Spinal cord (tissue), 10 donors: ENCODE measurements around the gene NIPSNAP3A. TPM values are rescaled to one million over a fixed set of nuclear protein-coding genes. Genes with fewer than 3 reads are reported as not detected.
"Not testable (repeated sequence)": the region's sequence is repeated elsewhere in the genome, so short reads cannot be mapped to it uniquely, and the experiment has no call there.

Experiments
- DNase-seq, 6 donors: peaks; one replicate each; pipeline versions ENCODE4 v3.0.0 to v3.0.0-alpha.2; 2013 to 2015; ENCODE audit warnings: low spot score in 6 of 6, low read depth in 4 of 6
- H3K27ac ChIP-seq: one replicate; pipeline ENCODE4 v1.5.1; 2013; ENCODE audit warnings: low read depth, low read length, control low read depth
- H3K27me3 ChIP-seq: one replicate; pipeline ENCODE4 v1.6.1; 2013; ENCODE audit warnings: low read length; ENCODE audit not compliant: control insufficient read depth, insufficient read depth
- H3K36me3 ChIP-seq: one replicate; pipeline ENCODE4 v1.6.1; 2013; ENCODE audit warnings: low read length; ENCODE audit not compliant: control insufficient read depth, insufficient read depth
- H3K4me1 ChIP-seq: one replicate; pipeline ENCODE4 v1.6.1; 2013; ENCODE audit warnings: low read length; ENCODE audit not compliant: control insufficient read depth, insufficient read depth
- H3K4me3 ChIP-seq: one replicate; pipeline ENCODE4 v1.5.1; 2013; ENCODE audit warnings: low read depth, low read length, control low read depth
- H3K9me3 ChIP-seq: one replicate; pipeline ENCODE4 v1.6.1; 2013; ENCODE audit warnings: low read length; ENCODE audit not compliant: control insufficient read depth, insufficient read depth
- WGBS: methylation state at CpG from one replicate; pipeline ENCODE4 v1.1.5; 2013; ENCODE audit warnings: missing lambda C conversion rate; ENCODE audit not compliant: insufficient coverage; 5-methylcytosine and 5-hydroxymethylcytosine counted together
- polyA plus RNA-seq, 2 donors: library from polyadenylated mRNA; unstranded; fragments of 120-200 nt; gene quantifications; one replicate each; pipeline ENCODE4 v1.2.1, GENCODE V29; 2013; ENCODE audit not compliant: insufficient read length in 2 of 2
- total RNA-seq, 2 donors: library from RNA; depleted of rRNA in 1 of 2; stranded (reverse); fragments of 120-200 nt in 1 of 2; fragments of >200 nt in 1 of 2; gene quantifications; one replicate each; pipeline versions ENCODE4 v1.2.3 to v1.2.4, GENCODE V29; 2013 to 2014
- donor health status: healthy.

NIPSNAP3A gene
- total and polyA plus RNA-seq, 4 donors = 56.4 to 79.6 (median 66.4) TPM

GRCh38 chr9:104746285-104746684 is 1.2 kb upstream of the NIPSNAP3A start:
- no peak overlapping the region for H3K4me3 ChIP-seq
- WGBS = no CpG with 5 or more reads among the region's 2 CpGs
- no peak overlapping the region for H3K27ac ChIP-seq

GRCh38 chr9:104746798-104747197 is 685 bp upstream of the NIPSNAP3A start:
- H3K27ac ChIP-seq = no peak overlapping the region
- H3K4me3 ChIP-seq = peak overlapping the region; percentile 94
- DNase-seq = no peak
- peaks cover 5% of the 10 kb centered on the region for H3K4me1 ChIP-seq
- no peaks in the 10 kb centered on the region for H3K27me3 ChIP-seq
- H3K9me3 ChIP-seq = no peaks in the 10 kb centered on the region
- WGBS = no CpG with 5 or more reads among the region's 1 CpG
- H3K36me3 ChIP-seq = no peaks in the 10 kb centered on the region

More at GRCh38 chr9:104746285-104746684, 1.2 kb upstream of the NIPSNAP3A start:
- no peaks in the 10 kb centered on the region for H3K9me3 ChIP-seq
- peaks cover 5% of the 10 kb centered on the region for H3K4me1 ChIP-seq
- no peaks in the 10 kb centered on the region for H3K27me3 ChIP-seq
- DNase-seq = no peak
- no peaks in the 10 kb centered on the region for H3K36me3 ChIP-seq

GRCh38 chr9:104747245-104747564 is 278 bp upstream of the NIPSNAP3A start:
- H3K27me3 ChIP-seq = no peaks in the 10 kb centered on the region
- peak overlapping the region; percentile 89 for H3K27ac ChIP-seq
- H3K36me3 ChIP-seq = no peaks in the 10 kb centered on the region
- H3K9me3 ChIP-seq = no peaks in the 10 kb centered on the region
- 0% methylated on average over 4 of the region's 9 CpGs for WGBS
- H3K4me1 ChIP-seq = peaks cover 5% of the 10 kb centered on the region
- peak overlapping the region; percentile 94 for H3K4me3 ChIP-seq
- no peak for DNase-seq

GRCh38 chr9:104748359-104749031 is 1.0 kb downstream of the NIPSNAP3A start:
- Histone ChIP-seq H3K36me3 (no peaks in the 10 kb centered on the region), H3K9me3 (no peaks in the 10 kb centered on the region), H3K4me3 (peak overlapping the region; percentile 94), H3K27me3 (no peaks in the 10 kb centered on the region), H3K4me1 (peaks cover 5% of the 10 kb centered on the region), H3K27ac (peak overlapping the region; percentile 89)
- 13% methylated on average over 15 of the region's 19 CpGs for WGBS
- peak in 3 of 6 donors; percentile 4 to 58 (median 28) for DNase-seq

GRCh38 chr9:104750185-104750767 is 2.8 kb downstream of the NIPSNAP3A start:
- 83% methylated on average over 2 of the region's 3 CpGs for WGBS
- H3K36me3 ChIP-seq = no peaks in the 10 kb centered on the region
- no peak overlapping the region for H3K27ac ChIP-seq
- H3K9me3 ChIP-seq = no peaks in the 10 kb centered on the region
- no peak overlapping the region for H3K4me3 ChIP-seq
- DNase-seq = no peak
- no peaks in the 10 kb centered on the region for H3K27me3 ChIP-seq
- H3K4me1 ChIP-seq = peaks cover 5% of the 10 kb centered on the region

- Histone ChIP-seq H3K4me3 (no peak overlapping the region), H3K36me3 (no peaks in the 10 kb centered on the region), H3K27ac (no peak overlapping the region), H3K9me3 (no peaks in the 10 kb centered on the region), H3K4me1 (no peaks in the 10 kb centered on the region), H3K27me3 (no peaks in the 10 kb centered on the region)
- DNase-seq = peak in 1 of 6 donors; percentile 17
- no CpG with 5 or more reads among the region's 3 CpGs for WGBS
These were observed 11.5 kb downstream of the NIPSNAP3A start for GRCh38 chr9:104758974-104759373.

- WGBS = 80% methylated on average over 3 of the region's 5 CpGs
- no peak overlapping the region for H3K4me3 ChIP-seq
- peaks cover 5% of the 10 kb centered on the region for H3K4me1 ChIP-seq
- no peaks in the 10 kb centered on the region for H3K27me3 ChIP-seq
- no peaks in the 10 kb centered on the region for H3K36me3 ChIP-seq
- no peak overlapping the region for H3K27ac ChIP-seq
- no peaks in the 10 kb centered on the region for H3K9me3 ChIP-seq
- no peak for DNase-seq
These were observed 17.7 kb downstream of the NIPSNAP3A start for GRCh38 chr9:104765138-104765537.

- WGBS = no CpG with 5 or more reads among the region's 7 CpGs
- DNase-seq = no peak
- no peaks in the 10 kb centered on the region for H3K36me3 ChIP-seq
- H3K4me1 ChIP-seq = peaks cover 5% of the 10 kb centered on the region
- H3K9me3 ChIP-seq = no peaks in the 10 kb centered on the region
- H3K27ac ChIP-seq = no peak overlapping the region
- H3K27me3 ChIP-seq = no peaks in the 10 kb centered on the region
- H3K4me3 ChIP-seq = no peak overlapping the region
These were observed 18.5 kb downstream of the NIPSNAP3A start for GRCh38 chr9:104766025-104766424.

GRCh38 chr9:104767507-104767906 is 20.0 kb downstream of the NIPSNAP3A start:
- Histone ChIP-seq H3K27me3 (no peaks in the 10 kb centered on the region), H3K4me1 (peaks cover 5% of the 10 kb centered on the region), H3K27ac (no peak overlapping the region), H3K36me3 (no peaks in the 10 kb centered on the region), H3K9me3 (no peaks in the 10 kb centered on the region), H3K4me3 (no peak overlapping the region)
- WGBS = no CpG with 5 or more reads among the region's 3 CpGs
- DNase-seq = no peak

- H3K4me1 ChIP-seq, H3K4me3 ChIP-seq, H3K27ac ChIP-seq, DNase-seq, H3K9me3 ChIP-seq, H3K27me3 ChIP-seq, H3K36me3 ChIP-seq: not testable (repeated sequence)
- no CpG with 5 or more reads among the region's 12 CpGs for WGBS
These were observed 21.5 kb downstream of the NIPSNAP3A start for GRCh38 chr9:104769029-104769428.
